Measurements from ENCODE around the gene VSIG1. TPM values are rescaled to one million over a fixed set of nuclear protein-coding genes. Genes with fewer than 3 reads are reported as not detected.

VSIG1 gene
- polyA plus RNA-seq, 1 donor from 2014 or later: not detected

DNA sequence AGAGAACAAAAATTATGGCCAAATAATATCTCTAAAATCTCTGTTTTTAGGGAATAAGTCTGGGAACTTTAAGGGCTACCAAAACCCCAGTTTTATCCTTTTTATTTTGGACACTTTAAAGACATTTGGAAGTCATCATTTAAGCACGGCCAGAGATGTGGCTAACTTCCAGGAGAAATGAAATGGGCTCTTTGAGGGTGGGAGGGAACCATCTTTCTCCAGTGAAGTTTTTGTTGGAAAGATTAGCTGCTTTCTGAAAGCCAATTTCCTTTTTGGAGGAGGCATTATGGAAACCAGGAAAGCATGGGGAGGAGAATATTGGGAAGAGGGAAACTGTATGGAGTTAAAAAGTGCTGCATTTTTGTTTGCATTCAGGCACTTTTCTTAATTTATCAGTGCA lies 4.8 kb downstream of the VSIG1 start:
- no peaks in the 10 kb centered on the region for H3K79me2 ChIP-seq (replicated peaks; ENCODE audit: insufficient read depth, low read length)
- no peak overlapping the region for H2AFZ ChIP-seq (ENCODE audit: low read depth, low read length)
- H4K20me1 ChIP-seq (ENCODE audit: insufficient read depth): no peaks in the 10 kb centered on the region
- H3K9ac ChIP-seq (ENCODE audit: low read length): no peak overlapping the region
- TF ChIP-seq, protein P1, sequence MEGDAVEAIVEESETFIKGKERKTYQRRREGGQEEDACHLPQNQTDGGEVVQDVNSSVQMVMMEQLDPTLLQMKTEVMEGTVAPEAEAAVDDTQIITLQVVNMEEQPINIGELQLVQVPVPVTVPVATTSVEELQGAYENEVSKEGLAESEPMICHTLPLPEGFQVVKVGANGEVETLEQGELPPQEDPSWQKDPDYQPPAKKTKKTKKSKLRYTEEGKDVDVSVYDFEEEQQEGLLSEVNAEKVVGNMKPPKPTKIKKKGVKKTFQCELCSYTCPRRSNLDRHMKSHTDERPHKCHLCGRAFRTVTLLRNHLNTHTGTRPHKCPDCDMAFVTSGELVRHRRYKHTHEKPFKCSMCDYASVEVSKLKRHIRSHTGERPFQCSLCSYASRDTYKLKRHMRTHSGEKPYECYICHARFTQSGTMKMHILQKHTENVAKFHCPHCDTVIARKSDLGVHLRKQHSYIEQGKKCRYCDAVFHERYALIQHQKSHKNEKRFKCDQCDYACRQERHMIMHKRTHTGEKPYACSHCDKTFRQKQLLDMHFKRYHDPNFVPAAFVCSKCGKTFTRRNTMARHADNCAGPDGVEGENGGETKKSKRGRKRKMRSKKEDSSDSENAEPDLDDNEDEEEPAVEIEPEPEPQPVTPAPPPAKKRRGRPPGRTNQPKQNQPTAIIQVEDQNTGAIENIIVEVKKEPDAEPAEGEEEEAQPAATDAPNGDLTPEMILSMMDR (IDR thresholded peaks at IDR 0.05; ENCODE audit: poor library complexity, severe bottlenecking): no peak
- TF ChIP-seq EP300 (conservative IDR thresholded peaks at IDR 0.05; ENCODE audit: poor library complexity, severe bottlenecking): no peak
- no peak for TF ChIP-seq MXI1 (conservative IDR thresholded peaks at IDR 0.05; ENCODE audit: poor library complexity, severe bottlenecking)
- TF ChIP-seq TAF1 (IDR thresholded peaks at IDR 0.05; ENCODE audit: low read depth): no peak
- TF ChIP-seq POLR2AphosphoS5 (IDR thresholded peaks at IDR 0.05): no peak
- no peak for TF ChIP-seq EZH2 (IDR thresholded peaks at IDR 0.05; ENCODE audit: borderline replicate concordance, insufficient read depth, low read length, poor library complexity, severe bottlenecking)
- TF ChIP-seq, protein P2, sequence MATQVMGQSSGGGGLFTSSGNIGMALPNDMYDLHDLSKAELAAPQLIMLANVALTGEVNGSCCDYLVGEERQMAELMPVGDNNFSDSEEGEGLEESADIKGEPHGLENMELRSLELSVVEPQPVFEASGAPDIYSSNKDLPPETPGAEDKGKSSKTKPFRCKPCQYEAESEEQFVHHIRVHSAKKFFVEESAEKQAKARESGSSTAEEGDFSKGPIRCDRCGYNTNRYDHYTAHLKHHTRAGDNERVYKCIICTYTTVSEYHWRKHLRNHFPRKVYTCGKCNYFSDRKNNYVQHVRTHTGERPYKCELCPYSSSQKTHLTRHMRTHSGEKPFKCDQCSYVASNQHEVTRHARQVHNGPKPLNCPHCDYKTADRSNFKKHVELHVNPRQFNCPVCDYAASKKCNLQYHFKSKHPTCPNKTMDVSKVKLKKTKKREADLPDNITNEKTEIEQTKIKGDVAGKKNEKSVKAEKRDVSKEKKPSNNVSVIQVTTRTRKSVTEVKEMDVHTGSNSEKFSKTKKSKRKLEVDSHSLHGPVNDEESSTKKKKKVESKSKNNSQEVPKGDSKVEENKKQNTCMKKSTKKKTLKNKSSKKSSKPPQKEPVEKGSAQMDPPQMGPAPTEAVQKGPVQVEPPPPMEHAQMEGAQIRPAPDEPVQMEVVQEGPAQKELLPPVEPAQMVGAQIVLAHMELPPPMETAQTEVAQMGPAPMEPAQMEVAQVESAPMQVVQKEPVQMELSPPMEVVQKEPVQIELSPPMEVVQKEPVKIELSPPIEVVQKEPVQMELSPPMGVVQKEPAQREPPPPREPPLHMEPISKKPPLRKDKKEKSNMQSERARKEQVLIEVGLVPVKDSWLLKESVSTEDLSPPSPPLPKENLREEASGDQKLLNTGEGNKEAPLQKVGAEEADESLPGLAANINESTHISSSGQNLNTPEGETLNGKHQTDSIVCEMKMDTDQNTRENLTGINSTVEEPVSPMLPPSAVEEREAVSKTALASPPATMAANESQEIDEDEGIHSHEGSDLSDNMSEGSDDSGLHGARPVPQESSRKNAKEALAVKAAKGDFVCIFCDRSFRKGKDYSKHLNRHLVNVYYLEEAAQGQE (IDR thresholded peaks at IDR 0.05; ENCODE audit: borderline replicate concordance): no peak
- TF ChIP-seq SMC3 (conservative IDR thresholded peaks at IDR 0.05; ENCODE audit: poor library complexity): no peak
- TF ChIP-seq RAD21 (conservative IDR thresholded peaks at IDR 0.05): no peak
- no peaks in the 10 kb centered on the region for H3K36me3 ChIP-seq (ENCODE audit: insufficient read depth, low read length)
- H3K27me3 ChIP-seq (ENCODE audit: insufficient read depth, low read depth, low read length): no peaks in the 10 kb centered on the region
- H3F3A ChIP-seq (ENCODE audit: insufficient read depth, low read length, poor library complexity, severe bottlenecking): no peaks in the 10 kb centered on the region
- H3K9me2 ChIP-seq (ENCODE audit: insufficient read depth, low read length): no peaks in the 10 kb centered on the region
- H3K9me3 ChIP-seq (ENCODE audit: low read length): no peaks in the 10 kb centered on the region
- H3K4me3 ChIP-seq (ENCODE audit: low read length): no peak overlapping the region
- no peak overlapping the region for H3K4me2 ChIP-seq (ENCODE audit: low read length)
- H3K27ac ChIP-seq (ENCODE audit: low read length): no peak overlapping the region

DNA sequence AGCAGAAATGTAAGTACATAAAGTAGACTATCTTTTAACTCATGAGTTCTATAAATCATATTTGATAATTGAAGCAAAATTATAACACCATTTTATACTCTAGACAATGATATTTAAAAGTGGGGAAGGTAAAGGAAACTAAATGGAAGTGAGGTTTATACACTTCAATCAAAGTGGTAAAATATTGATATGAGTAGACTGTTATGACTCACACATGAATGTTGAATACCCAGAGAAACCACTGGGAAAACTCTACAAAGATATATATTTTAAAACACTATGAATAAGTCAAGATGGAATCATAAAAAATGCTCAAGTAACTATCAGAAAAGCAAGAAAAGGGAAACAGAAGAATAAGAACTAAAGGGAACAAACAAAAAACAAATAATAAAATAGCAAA lies 8.4 kb downstream of the VSIG1 start:
- Histone ChIP-seq H3K4me2 (ENCODE audit: low read length) (no peak overlapping the region), H3K36me3 (ENCODE audit: insufficient read depth, low read length) (no peaks in the 10 kb centered on the region), H3K27ac (ENCODE audit: low read length) (no peak overlapping the region), H3K4me3 (ENCODE audit: low read length) (no peak overlapping the region), H3K9me2 (ENCODE audit: insufficient read depth, low read length) (no peaks in the 10 kb centered on the region), H3K9ac (ENCODE audit: low read length) (no peak overlapping the region), H3F3A (ENCODE audit: insufficient read depth, low read length, poor library complexity, severe bottlenecking) (no peaks in the 10 kb centered on the region), H3K79me2 (replicated peaks; ENCODE audit: insufficient read depth, low read length) (no peaks in the 10 kb centered on the region), H4K20me1 (ENCODE audit: insufficient read depth) (no peaks in the 10 kb centered on the region), H3K27me3 (ENCODE audit: insufficient read depth, low read depth, low read length) (no peaks in the 10 kb centered on the region), H3K9me3 (ENCODE audit: low read length) (no peaks in the 10 kb centered on the region), H2AFZ (ENCODE audit: low read depth, low read length) (no peak overlapping the region)
- no peak for TF ChIP-seq MXI1 (conservative IDR thresholded peaks at IDR 0.05; ENCODE audit: poor library complexity, severe bottlenecking)

DNA sequence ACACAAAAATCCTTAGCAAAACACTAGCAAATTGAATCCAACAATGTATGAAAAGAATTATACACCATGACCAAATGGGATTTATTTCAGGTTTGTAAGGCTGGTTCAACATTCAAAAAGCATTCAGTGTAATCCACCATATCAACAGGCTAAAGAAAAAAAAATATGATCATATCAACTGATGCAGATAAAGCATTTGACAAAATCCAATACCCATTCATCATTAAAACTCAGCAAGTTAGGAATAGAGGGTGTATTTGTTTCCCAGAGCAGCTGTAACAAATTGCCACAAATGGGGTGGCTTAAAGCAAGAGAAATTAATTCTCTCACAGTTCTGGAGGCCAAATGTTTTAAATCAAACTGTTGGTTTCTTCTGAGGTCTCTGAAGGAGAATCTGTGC lies 10.7 kb downstream of the VSIG1 start:
- H3K4me2 ChIP-seq (ENCODE audit: low read length): no peak overlapping the region
- H3K27ac ChIP-seq (ENCODE audit: low read length): no peak overlapping the region
- H4K20me1 ChIP-seq (ENCODE audit: insufficient read depth): no peaks in the 10 kb centered on the region
- no peaks in the 10 kb centered on the region for H3K9me2 ChIP-seq (ENCODE audit: insufficient read depth, low read length)
- H3K9me3 ChIP-seq (ENCODE audit: low read length): no peaks in the 10 kb centered on the region
- no peak overlapping the region for H2AFZ ChIP-seq (ENCODE audit: low read depth, low read length)
- no peak overlapping the region for H3K9ac ChIP-seq (ENCODE audit: low read length)
- no peaks in the 10 kb centered on the region for H3K36me3 ChIP-seq (ENCODE audit: insufficient read depth, low read length)
- no peaks in the 10 kb centered on the region for H3K27me3 ChIP-seq (ENCODE audit: insufficient read depth, low read depth, low read length)
- no peaks in the 10 kb centered on the region for H3F3A ChIP-seq (ENCODE audit: insufficient read depth, low read length, poor library complexity, severe bottlenecking)
- TF ChIP-seq MXI1 (conservative IDR thresholded peaks at IDR 0.05; ENCODE audit: poor library complexity, severe bottlenecking): no peak
- no peaks in the 10 kb centered on the region for H3K79me2 ChIP-seq (replicated peaks; ENCODE audit: insufficient read depth, low read length)
- no peak overlapping the region for H3K4me3 ChIP-seq (ENCODE audit: low read length)

Data from neural cell (in vitro differentiated cells).